Loucy (cell line): ENCODE measurements around the gene SLC2A4.

ENCODE experiments used
- H2AFZ ChIP-seq: fragments of 200-600 bp; sonication (generic); 2 replicates; pipeline ENCODE4 v1.6.0; 2016; ENCODE audit warnings: antibody characterized with exemption, mild to moderate bottlenecking, low read length, moderate library complexity
- H3F3A ChIP-seq: fragments of 200-600 bp; 2 replicates; pipeline ENCODE4 v1.6.0; 2016; ENCODE audit warnings: antibody characterized with exemption, low read depth, mild to moderate bottlenecking
- H3K27me3 ChIP-seq: fragments of 200-600 bp; sonication (generic); 2 replicates; pipeline ENCODE4 v1.6.1; 2014; ENCODE audit warnings: low read length, mild to moderate bottlenecking; ENCODE audit not compliant: insufficient read depth, poor library complexity, severe bottlenecking
- H3K36me3 ChIP-seq: fragments of 200-600 bp; sonication (generic); 2 replicates; pipeline ENCODE4 v1.6.1; 2016; ENCODE audit warnings: low read length; ENCODE audit not compliant: insufficient read depth
- H3K4me1 ChIP-seq: fragments of 200-600 bp; sonication (generic); 2 replicates; pipeline ENCODE4 v1.5.1; 2014; ENCODE audit warnings: low read length, mild to moderate bottlenecking; ENCODE audit not compliant: insufficient read depth, poor library complexity, severe bottlenecking
- H3K4me2 ChIP-seq: fragments of 200-600 bp; sonication (generic); 2 replicates; pipeline ENCODE4 v1.6.0; 2014; ENCODE audit warnings: antibody characterized with exemption, low read length, low read depth, mild to moderate bottlenecking; ENCODE audit not compliant: poor library complexity, severe bottlenecking
- H3K4me3 ChIP-seq: fragments of 200-600 bp; sonication (generic); 2 replicates; pipeline ENCODE4 v1.5.1; 2014; ENCODE audit warnings: low read length, mild to moderate bottlenecking, mixed read lengths; ENCODE audit not compliant: poor library complexity, severe bottlenecking
- H3K79me2 ChIP-seq: fragments of 200-600 bp; sonication (generic); 2 replicates; pipeline ENCODE4 v1.6.1; 2014; ENCODE audit warnings: low read length; ENCODE audit not compliant: insufficient read depth
- H3K9ac ChIP-seq: fragments of 200-600 bp; sonication (generic); 2 replicates; pipeline ENCODE4 v1.6.0; 2014; ENCODE audit warnings: mild to moderate bottlenecking, low read depth, low read length, moderate library complexity; ENCODE audit not compliant: poor library complexity, severe bottlenecking
- H3K9me2 ChIP-seq: fragments of 200-600 bp; sonication (generic); replicated peaks from 2 replicates; pipeline ENCODE4 v1.6.1; 2016; ENCODE audit warnings: low read depth, low read length, mixed read lengths
- H3K9me3 ChIP-seq: fragments of 200-600 bp; sonication (generic); 2 replicates; pipeline ENCODE4 v1.6.1; 2014; ENCODE audit warnings: mild to moderate bottlenecking, antibody characterized with exemption, low read length, low read depth; ENCODE audit not compliant: insufficient read depth
- H4K20me1 ChIP-seq: fragments of 200-600 bp; sonication (generic); 2 replicates; pipeline ENCODE4 v1.6.0; 2014; ENCODE audit warnings: antibody characterized with exemption, low read length, mild to moderate bottlenecking; ENCODE audit not compliant: insufficient read depth, poor library complexity, severe bottlenecking
- CTCF ChIP-seq: fragments of 200-600 bp; sonication (generic); conservative IDR thresholded peaks from 2 replicates; pipeline ENCODE4 v1.5.1; 2014; ENCODE audit warnings: mild to moderate bottlenecking, antibody characterized with exemption, low read length
- EZH2phosphoT487 ChIP-seq: fragments of 200-600 bp; IDR thresholded peaks from 2 replicates; pipeline ENCODE4 v1.6.1; 2018; ENCODE audit warnings: antibody characterized with exemption, mild to moderate bottlenecking, moderate library complexity, borderline replicate concordance

The SLC2A4 gene

GRCh38 chr17:7328009-7328408 lies 46.5 kb downstream of the SLC2A4 start:
- Histone ChIP-seq H3K79me2 (peaks cover 21% of the 10 kb centered on the region), H3K9ac (peak overlapping the region; percentile 76), H3F3A (no peaks in the 10 kb centered on the region), H3K4me2 (peak overlapping the region; percentile 82), H3K4me1 (peaks cover 24% of the 10 kb centered on the region), H3K27me3 (no peaks in the 10 kb centered on the region), H4K20me1 (peaks cover 5% of the 10 kb centered on the region), H3K36me3 (peaks cover 9% of the 10 kb centered on the region; the same call in 1 of the 2 replicates), H2AFZ (no peak overlapping the region), H3K9me2 (no peaks in the 10 kb centered on the region), H3K4me3 (peak overlapping the region; percentile 84), H3K9me3 (no peaks in the 10 kb centered on the region)
- no peak for TF ChIP-seq EZH2phosphoT487
- no peak for TF ChIP-seq CTCF

- Histone ChIP-seq H3K9me3 (no peaks in the 10 kb centered on the region), H3K4me1 (peaks cover 24% of the 10 kb centered on the region), H3K4me2 (peak within 1 kb of the TSS; percentile 82), H2AFZ (peak within 1 kb of the TSS; percentile 78), H4K20me1 (peaks cover 5% of the 10 kb centered on the region), H3K27me3 (no peaks in the 10 kb centered on the region), H3K79me2 (peaks cover 21% of the 10 kb centered on the region), H3F3A (no peaks in the 10 kb centered on the region), H3K9me2 (no peaks in the 10 kb centered on the region), H3K36me3 (no peaks in the 10 kb centered on the region; the same call in 1 of the 2 replicates), H3K9ac (peak within 1 kb of the TSS; percentile 76), H3K4me3 (peak within 1 kb of the TSS; percentile 84)
- TF ChIP-seq CTCF (0 out of 2 replicates have a peak, but pooled peaks have one; percentile 16), EZH2phosphoT487 (no peak)
These were observed 47.4 kb downstream of the SLC2A4 start, which contains the start of gene NEURL4 for GRCh38 chr17:7328840-7329373. Gene NEURL4 (minus strand): TSS chr17:7329335. CDS start chr17:7329312, 23 bp downstream.

- Histone ChIP-seq H3K36me3 (no peaks in the 10 kb centered on the region), H3K9ac (peak overlapping the region; percentile 76), H3K9me2 (no peaks in the 10 kb centered on the region), H3K4me1 (peaks cover 25% of the 10 kb centered on the region), H3K4me3 (peak overlapping the region; percentile 84), H2AFZ (peak overlapping the region; percentile 78), H3K4me2 (peak overlapping the region; percentile 77), H3K27me3 (no peaks in the 10 kb centered on the region), H3F3A (no peaks in the 10 kb centered on the region), H3K9me3 (no peaks in the 10 kb centered on the region), H4K20me1 (peaks cover 5% of the 10 kb centered on the region), H3K79me2 (peaks cover 21% of the 10 kb centered on the region)
- TF ChIP-seq EZH2phosphoT487 (no peak), CTCF (no peak)
These were observed 48.0 kb downstream of the SLC2A4 start for GRCh38 chr17:7329374-7329996.
